H1 (cell line): ENCODE measurements around the gene WDR93. TPM values are rescaled to one million over a fixed set of nuclear protein-coding genes. Genes with fewer than 3 reads are reported as not detected.

Experiments
- E2F6 ChIP-seq: IDR thresholded peaks from 2 replicates; pipeline ENCODE4 v1.6.1; 2012; ENCODE audit warnings: inconsistent platforms
- polyA plus RNA-seq, 7 experiments: library from polyadenylated mRNA; depleted of rRNA in 3 of 7; stranded (reverse) in 5 of 7; unstranded in 2 of 7; fragments of >200 nt in 5 of 7; fragments of 200-250 nt in 2 of 7; gene quantifications; 1 replicate in 5 of 7; 2 replicates in 1 of 7; 4 replicates in 1 of 7; pipeline versions ENCODE4 v1.2.1 to v1.2.3, GENCODE V29; 2011 to 2013; ENCODE audit warnings: missing spikeins in 2 of 7, mixed read lengths in 2 of 7
- total RNA-seq: library from RNA; stranded (reverse); fragmentation: NEBNext Ultra II Directional; extraction: Animal tissue kit (Norgen Biotek cat#: 25700); gene quantifications from 2 replicates; pipeline ENCODE4 v1.2.1, GENCODE V29; 2021

WDR93 gene
- total and polyA plus RNA-seq, 2 of the 8 experiments (the other 6 are each of a cell fraction or from before 2014, with no cell fraction given) = 0.03 TPM; not detected in 1

GRCh38 chr15:89648106-89649012 is 42.3 kb upstream of the WDR93 start (continued):
- peak; percentile 28; the same call in 1 of the 2 replicates for TF ChIP-seq E2F6
- TF ChIP-seq, all 59 proteins: peak for 2
